GM12892 (cell line): ENCODE results near the gene FAR2.

ENCODE experiments used
- POLR2A ChIP-seq: IDR thresholded peaks from 2 replicates; pipeline ENCODE4 v1.6.1; 2011; ENCODE audit warnings: low read depth, low read length, control low read depth
- POLR2AphosphoS5 ChIP-seq: IDR thresholded peaks from 2 replicates; pipeline ENCODE4 v1.6.1; 2011; ENCODE audit warnings: low read depth, low read length, control low read depth

DNA sequence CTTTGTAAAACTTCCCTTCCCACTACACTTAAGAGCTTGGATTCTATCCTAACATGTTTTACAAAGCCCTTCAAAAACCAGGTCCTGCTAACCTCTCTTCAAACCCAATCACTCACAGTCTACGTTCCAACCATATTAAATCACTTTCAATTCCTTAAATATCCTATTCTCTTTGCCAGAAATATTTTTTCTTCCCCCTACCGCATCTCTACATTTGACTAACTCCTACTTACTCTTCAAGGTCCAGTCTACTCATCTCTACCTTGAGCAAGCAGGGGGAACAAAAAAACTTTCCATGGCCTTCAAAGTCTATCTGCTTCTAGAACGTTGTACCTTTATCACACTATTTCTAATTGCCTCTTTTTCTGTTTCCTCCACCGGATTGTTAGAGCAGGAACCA, 225.8 kb downstream of the FAR2 start:
- TF ChIP-seq POLR2AphosphoS5, result no peak
- no peak for TF ChIP-seq POLR2A
